Brain microvascular endothelial cell (primary cell): ENCODE measurements around the gene PDCD1LG2.
"Not testable (repeated sequence)": the region's sequence is repeated elsewhere in the genome, so short reads cannot be mapped to it uniquely, and the experiment has no call there.

Experiments used
- DNase-seq: peaks from one replicate; pipeline ENCODE4 v3.0.0-alpha.2; 2020
- H3K27ac ChIP-seq: fragments of 250-450 bp; sonication (Bioruptor Pico); 2 replicates; pipeline ENCODE4 v1.5.1; 2020; ENCODE audit warnings: mild to moderate bottlenecking, moderate library complexity
- H3K27me3 ChIP-seq: fragments of 250-450 bp; sonication (Bioruptor Pico); replicated peaks from 2 replicates; pipeline ENCODE4 v1.5.1; 2020; ENCODE audit warnings: mild to moderate bottlenecking
- H3K36me3 ChIP-seq: fragments of 250-450 bp; sonication (Bioruptor Pico); replicated peaks from 2 replicates; pipeline ENCODE4 v1.5.1; 2020; ENCODE audit warnings: mild to moderate bottlenecking
- H3K4me3 ChIP-seq: 2 replicates; pipeline ENCODE4 v1.5.1; 2011; ENCODE audit warnings: low read depth, mild to moderate bottlenecking, control low read depth, low read length, moderate library complexity
- in situ Hi-C: cut with HindIII; loops from 2 replicates; pipeline ENCODE4 v1.10.0; 2017; ENCODE audit warnings: low sequenced_read_pairs, low pct_ligation_motif_present
- TF ChIP-seq, protein P1 (sequence below): IDR thresholded peaks from 2 replicates; pipeline ENCODE4 v1.5.1; 2011; ENCODE audit warnings: low read depth, mild to moderate bottlenecking, moderate library complexity, low read length, control low read depth, inconsistent platforms; ENCODE audit errors: missing control alignments

PDCD1LG2 gene

GRCh38 chr9:5470816-5471215 lies 39.5 kb upstream of the PDCD1LG2 start:
- Histone ChIP-seq H3K4me3 (no peak overlapping the region), H3K36me3 (no peaks in the 10 kb centered on the region), H3K27ac (no peak overlapping the region), H3K27me3 (no peaks in the 10 kb centered on the region)
- no peak for DNase-seq
- TF ChIP-seq, protein P1, sequence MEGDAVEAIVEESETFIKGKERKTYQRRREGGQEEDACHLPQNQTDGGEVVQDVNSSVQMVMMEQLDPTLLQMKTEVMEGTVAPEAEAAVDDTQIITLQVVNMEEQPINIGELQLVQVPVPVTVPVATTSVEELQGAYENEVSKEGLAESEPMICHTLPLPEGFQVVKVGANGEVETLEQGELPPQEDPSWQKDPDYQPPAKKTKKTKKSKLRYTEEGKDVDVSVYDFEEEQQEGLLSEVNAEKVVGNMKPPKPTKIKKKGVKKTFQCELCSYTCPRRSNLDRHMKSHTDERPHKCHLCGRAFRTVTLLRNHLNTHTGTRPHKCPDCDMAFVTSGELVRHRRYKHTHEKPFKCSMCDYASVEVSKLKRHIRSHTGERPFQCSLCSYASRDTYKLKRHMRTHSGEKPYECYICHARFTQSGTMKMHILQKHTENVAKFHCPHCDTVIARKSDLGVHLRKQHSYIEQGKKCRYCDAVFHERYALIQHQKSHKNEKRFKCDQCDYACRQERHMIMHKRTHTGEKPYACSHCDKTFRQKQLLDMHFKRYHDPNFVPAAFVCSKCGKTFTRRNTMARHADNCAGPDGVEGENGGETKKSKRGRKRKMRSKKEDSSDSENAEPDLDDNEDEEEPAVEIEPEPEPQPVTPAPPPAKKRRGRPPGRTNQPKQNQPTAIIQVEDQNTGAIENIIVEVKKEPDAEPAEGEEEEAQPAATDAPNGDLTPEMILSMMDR: no peak
- in situ Hi-C loops: no loop called here

DNA sequence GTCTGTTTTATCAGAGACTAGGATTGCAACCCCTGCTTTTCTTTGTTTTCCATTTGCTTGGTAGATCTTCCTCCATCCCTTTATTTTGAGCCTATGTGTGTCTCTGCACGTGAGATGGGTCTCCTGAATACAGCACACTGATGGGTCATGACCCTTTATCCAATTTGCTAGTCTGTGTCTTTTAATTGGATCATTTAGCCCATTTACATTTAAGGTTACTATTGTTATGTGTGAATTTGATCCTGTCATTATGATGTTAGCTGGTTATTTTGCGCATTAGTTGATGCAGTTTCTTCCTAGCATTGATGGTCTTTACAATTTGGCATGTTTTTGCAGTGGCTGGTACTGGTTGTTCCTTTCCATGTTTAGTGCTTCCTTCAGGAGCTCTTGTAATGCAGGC lies 34.7 kb upstream of the PDCD1LG2 start:
- H3K4me3 ChIP-seq, DNase-seq, in situ Hi-C loops, H3K27ac ChIP-seq, H3K27me3 ChIP-seq, H3K36me3 ChIP-seq: not testable (repeated sequence)

DNA sequence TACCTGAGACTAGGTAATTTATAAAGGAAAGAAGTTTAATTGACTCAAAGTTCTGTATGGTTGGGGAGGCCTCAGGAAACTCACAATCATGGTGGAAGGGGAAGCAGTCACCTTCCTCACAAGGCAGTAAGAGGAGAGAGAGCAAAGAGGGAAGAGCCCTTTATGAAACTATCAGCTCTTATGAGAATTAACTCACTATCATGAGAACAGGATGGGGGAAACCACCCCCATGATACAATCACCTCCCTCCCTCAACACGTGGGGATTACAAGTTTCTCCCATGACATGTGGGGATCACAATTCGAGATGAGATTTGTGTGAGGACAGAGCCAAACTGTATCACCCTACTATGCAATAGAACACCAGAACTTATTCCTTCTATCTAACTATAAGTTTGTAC lies 32.1 kb upstream of the PDCD1LG2 start:
- Histone ChIP-seq H3K4me3 (no peak overlapping the region), H3K27me3 (no peaks in the 10 kb centered on the region), H3K27ac (no peak overlapping the region), H3K36me3 (no peaks in the 10 kb centered on the region)
- no peak for DNase-seq
- in situ Hi-C loops: no loop called here
- TF ChIP-seq, protein P1: no peak

GRCh38 chr9:5479994-5480694 lies 30.2 kb upstream of the PDCD1LG2 start:
- no peak for DNase-seq
- in situ Hi-C loops: no loop called here
- Histone ChIP-seq H3K36me3 (no peaks in the 10 kb centered on the region), H3K27me3 (no peaks in the 10 kb centered on the region), H3K27ac (no peak overlapping the region), H3K4me3 (no peak overlapping the region)
- TF ChIP-seq, protein P1: no peak

- Histone ChIP-seq H3K36me3 (no peaks in the 10 kb centered on the region), H3K27ac (no peak overlapping the region), H3K4me3 (no peak overlapping the region), H3K27me3 (no peaks in the 10 kb centered on the region)
- in situ Hi-C loops: no loop called here
- TF ChIP-seq, protein P1: no peak
- no peak for DNase-seq
These were observed 29.4 kb upstream of the PDCD1LG2 start for GRCh38 chr9:5480919-5481318.

DNA sequence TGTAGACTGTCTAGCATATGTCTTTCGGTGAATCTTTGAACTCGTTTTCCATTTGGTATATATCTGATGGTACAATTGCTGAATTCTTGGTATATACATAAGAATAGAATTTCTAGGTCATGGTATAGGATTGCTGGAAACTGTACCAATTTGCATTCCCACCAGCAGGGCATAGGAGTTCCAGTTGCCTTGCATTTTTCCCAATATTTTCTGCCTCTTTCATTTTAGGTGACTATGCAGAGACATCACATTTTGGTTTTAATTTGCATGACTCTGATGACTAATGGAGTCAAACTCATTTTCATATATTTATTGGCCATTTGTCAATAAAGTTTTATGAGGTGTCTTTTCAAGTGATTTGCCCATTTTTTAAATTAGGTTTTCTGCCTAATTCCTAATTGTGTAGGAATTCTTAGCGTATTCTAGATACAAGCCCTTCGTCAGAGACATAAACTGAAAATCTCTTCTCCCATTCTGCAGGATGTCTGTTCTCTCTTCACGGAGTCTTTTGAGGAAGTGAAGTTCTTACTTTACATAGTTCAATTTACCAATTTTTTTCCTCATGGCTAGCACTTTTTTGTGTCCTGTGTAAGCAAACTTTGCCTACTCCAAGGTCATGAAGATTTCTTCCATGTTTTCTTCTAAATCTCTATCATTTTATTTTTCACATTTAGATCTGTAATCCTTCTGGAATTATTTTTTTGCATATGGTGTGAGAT lies 28.9 kb upstream of the PDCD1LG2 start:
- Histone ChIP-seq H3K36me3 (no peaks in the 10 kb centered on the region), H3K27ac (no peak overlapping the region), H3K4me3 (no peak overlapping the region), H3K27me3 (no peaks in the 10 kb centered on the region)
- in situ Hi-C loops: no loop called here
- no peak for DNase-seq
- TF ChIP-seq, protein P1: peak; percentile 41
